GM23248 (cell line): ENCODE data around the gene C3orf18. TPM values are rescaled to one million over a fixed set of nuclear protein-coding genes. Genes with fewer than 3 reads are reported as not detected.
A peak's percentile ranks its signal among the peaks of the same experiment; 100 is the strongest.
"Not testable (repeated sequence)": the region's sequence is repeated elsewhere in the genome, so short reads cannot be mapped to it uniquely, and the experiment has no call there.

ENCODE experiments used
- DNase-seq: peaks from one replicate; pipeline ENCODE4 v3.0.0-alpha.2; 2015
- H2AFZ ChIP-seq: fragments of 200-600 bp; sonication (generic); 2 replicates; pipeline ENCODE4 v1.6.1; 2016; ENCODE audit warnings: antibody characterized with exemption
- H3F3A ChIP-seq: fragments of 200-600 bp; sonication (generic); 2 replicates; pipeline ENCODE4 v1.6.1; 2016; ENCODE audit warnings: mild to moderate bottlenecking, antibody characterized with exemption, mixed run types; ENCODE audit not compliant: insufficient read depth
- H3K27ac ChIP-seq: fragments of 200-600 bp; sonication (generic); 2 replicates; pipeline ENCODE4 v1.5.1; 2016; ENCODE audit warnings: mild to moderate bottlenecking
- H3K27me3 ChIP-seq: fragments of 200-600 bp; sonication (generic); replicated peaks from 2 replicates; pipeline ENCODE4 v1.6.1; 2016; ENCODE audit warnings: mild to moderate bottlenecking; ENCODE audit not compliant: insufficient read depth
- H3K36me3 ChIP-seq: fragments of 200-600 bp; sonication (generic); 2 replicates; pipeline ENCODE4 v1.6.1; 2016; ENCODE audit warnings: low read depth, mild to moderate bottlenecking
- H3K4me1 ChIP-seq: fragments of 200-600 bp; sonication (generic); 2 replicates; pipeline ENCODE4 v1.6.1; 2016; ENCODE audit warnings: mild to moderate bottlenecking; ENCODE audit not compliant: insufficient read depth
- H3K4me2 ChIP-seq: fragments of 200-600 bp; sonication (generic); one replicate; pipeline ENCODE4 v1.6.1; 2016; ENCODE audit warnings: mild to moderate bottlenecking; ENCODE audit not compliant: unreplicated experiment
- H3K4me3 ChIP-seq: fragments of 200-600 bp; sonication (generic); 2 replicates; pipeline ENCODE4 v1.5.1; 2016; ENCODE audit warnings: mild to moderate bottlenecking
- H3K79me2 ChIP-seq: fragments of 200-600 bp; sonication (generic); 2 replicates; pipeline ENCODE4 v1.6.1; 2016; ENCODE audit warnings: mild to moderate bottlenecking; ENCODE audit not compliant: insufficient read depth
- H3K9ac ChIP-seq: fragments of 200-600 bp; sonication (generic); 2 replicates; pipeline ENCODE4 v1.6.1; 2016; ENCODE audit warnings: mild to moderate bottlenecking
- H3K9me2 ChIP-seq: fragments of 200-600 bp; sonication (generic); 2 replicates; pipeline ENCODE4 v1.6.1; 2016; ENCODE audit warnings: mixed run types, mild to moderate bottlenecking, moderate library complexity; ENCODE audit not compliant: insufficient read depth
- H3K9me3 ChIP-seq: fragments of 200-600 bp; sonication (generic); one replicate; pipeline ENCODE4 v1.6.1; 2017; ENCODE audit warnings: low read depth
- H4K20me1 ChIP-seq: fragments of 200-600 bp; sonication (generic); 2 replicates; pipeline ENCODE4 v1.6.0; 2016; ENCODE audit not compliant: insufficient read depth
- EZH2 ChIP-seq: fragments of 200-600 bp; sonication (generic); IDR thresholded peaks from 2 replicates; pipeline ENCODE4 v1.6.1; 2018; ENCODE audit warnings: antibody characterized with exemption, mild to moderate bottlenecking; ENCODE audit not compliant: insufficient read depth, poor library complexity, severe bottlenecking
- EZH2phosphoT487 ChIP-seq: fragments of 200-600 bp; sonication (generic); IDR thresholded peaks from 2 replicates; pipeline ENCODE4 v1.6.1; 2018; ENCODE audit warnings: antibody characterized with exemption, moderate library complexity, mild to moderate bottlenecking, low read depth; ENCODE audit not compliant: insufficient read depth
- WGBS, 2 experiments: methylation state at CpG; one replicate each; pipeline ENCODE4 v1.1.6; 2015 to 2017; ENCODE audit warnings: low lambda C conversion rate in 2 of 2, low coverage in 1 of 2; ENCODE audit errors: missing lambda C conversion rate in 2 of 2; 5-methylcytosine and 5-hydroxymethylcytosine counted together
- in situ Hi-C: fragments of 300-500 bp; cut with MboI; formaldehyde crosslinking; loops from 2 replicates; pipeline ENCODE4 v1.15.0; 2020
- polyA plus RNA-seq: library from polyadenylated mRNA; unstranded; fragments of >200 nt; fragmentation: Nextera tagmentation; extraction: Ambion mirVana; gene quantifications from 2 replicates; pipeline ENCODE4 v1.2.1, GENCODE V29; 2016
- total RNA-seq: library from RNA; depleted of rRNA; stranded (reverse); fragments of >200 nt; shearing (Covaris generic); gene quantifications from 2 replicates; pipeline ENCODE4 v1.2.3, GENCODE V29; 2014

C3orf18 gene
- total and polyA plus RNA-seq, 2 experiments from 2014 or later: 17.3 to 17.4 TPM

DNA sequence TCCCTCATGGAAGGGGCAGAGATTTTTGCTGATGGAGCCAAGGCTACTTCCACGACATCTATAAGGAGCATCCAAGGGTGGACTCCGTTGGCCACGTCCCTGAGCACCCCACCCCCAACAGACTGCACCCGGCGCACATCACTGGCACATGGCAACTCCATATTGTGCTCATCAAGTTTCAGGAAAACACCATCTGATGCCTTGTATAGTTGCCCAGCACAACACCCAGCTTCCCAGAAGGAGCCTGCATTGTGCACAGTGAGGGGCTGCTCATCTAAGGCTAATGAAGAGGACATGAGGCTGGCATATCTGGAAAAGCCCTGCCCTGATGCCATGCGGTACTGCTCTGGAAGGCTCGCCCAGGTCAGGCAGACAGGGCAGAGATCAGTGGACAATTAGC, 49.1 kb downstream of the C3orf18 start:
- WGBS, 2 experiments: 20 to 22% methylated on average over 7 of the region's 7 CpGs
- Histone ChIP-seq H3K9ac (no peak overlapping the region), H3K4me3 (no peak overlapping the region), H3K4me2 (no peak overlapping the region), H3F3A (no peaks in the 10 kb centered on the region), H3K27me3 (peaks cover 36% of the 10 kb centered on the region), H3K9me2 (no peaks in the 10 kb centered on the region), H3K27ac (no peak overlapping the region), H3K4me1 (no peaks in the 10 kb centered on the region), H2AFZ (no peak overlapping the region), H4K20me1 (no peaks in the 10 kb centered on the region), H3K9me3 (no peaks in the 10 kb centered on the region), H3K79me2 (no peaks in the 10 kb centered on the region), H3K36me3 (no peaks in the 10 kb centered on the region)
- in situ Hi-C loops: no loop called here
- TF ChIP-seq EZH2: no peak
- no peak for TF ChIP-seq EZH2phosphoT487
- no peak for DNase-seq

- Histone ChIP-seq H3K27me3 (peaks cover 40% of the 10 kb centered on the region), H3K9me2 (no peaks in the 10 kb centered on the region), H2AFZ (no peak overlapping the region), H3K79me2 (no peaks in the 10 kb centered on the region), H3F3A (no peaks in the 10 kb centered on the region), H3K9ac (no peak overlapping the region), H3K4me3 (no peak overlapping the region), H3K36me3 (no peaks in the 10 kb centered on the region), H3K27ac (no peak overlapping the region), H4K20me1 (no peaks in the 10 kb centered on the region), H3K4me1 (no peaks in the 10 kb centered on the region), H3K4me2 (no peak overlapping the region), H3K9me3 (no peaks in the 10 kb centered on the region)
- TF ChIP-seq EZH2: no peak
- no peak for TF ChIP-seq EZH2phosphoT487
- 57 to 58% methylated on average over 4 of the region's 4 CpGs for WGBS, 2 experiments
- in situ Hi-C loops: no loop called here
- no peak for DNase-seq
These were observed 49.8 kb downstream of the C3orf18 start for GRCh38 chr3:50517721-50518206.

DNA sequence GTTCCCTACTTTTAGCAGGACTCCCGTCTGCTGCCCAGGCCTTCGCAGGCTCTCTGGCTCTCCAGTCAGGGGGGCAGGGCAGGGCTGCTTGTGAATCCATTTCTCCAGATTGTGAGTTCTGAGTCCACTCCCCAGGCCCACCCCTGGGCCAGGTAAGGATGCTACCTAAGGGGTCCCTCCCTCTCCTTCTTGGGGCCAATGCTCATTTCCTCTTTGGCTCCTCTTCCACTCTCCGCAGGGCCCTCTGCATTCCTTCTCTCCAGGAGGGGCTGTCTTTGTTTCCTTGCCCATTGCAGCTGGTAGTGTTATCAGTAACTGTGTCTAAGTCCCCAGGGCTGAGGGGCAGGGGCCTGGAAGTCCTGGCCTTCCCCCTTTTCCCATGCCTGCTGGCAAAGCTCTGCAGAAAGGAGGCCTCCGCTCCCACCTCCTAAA, 51.1 kb downstream of the C3orf18 start:
- Histone ChIP-seq H3K27ac (no peak overlapping the region), H4K20me1 (no peaks in the 10 kb centered on the region), H3K27me3 (peaks cover 37% of the 10 kb centered on the region), H3K9ac (no peak overlapping the region), H3K9me2 (no peaks in the 10 kb centered on the region), H3K4me1 (no peaks in the 10 kb centered on the region), H3K4me3 (no peak overlapping the region), H3K36me3 (no peaks in the 10 kb centered on the region), H3K79me2 (no peaks in the 10 kb centered on the region), H3K4me2 (no peak overlapping the region), H3F3A (no peaks in the 10 kb centered on the region), H3K9me3 (no peaks in the 10 kb centered on the region), H2AFZ (no peak overlapping the region)
- no peak for DNase-seq
- WGBS, 2 experiments: 86 to 100% methylated on average over 4 of the region's 4 CpGs
- in situ Hi-C loops: no loop called here
- TF ChIP-seq EZH2phosphoT487: no peak
- TF ChIP-seq EZH2: no peak

DNA sequence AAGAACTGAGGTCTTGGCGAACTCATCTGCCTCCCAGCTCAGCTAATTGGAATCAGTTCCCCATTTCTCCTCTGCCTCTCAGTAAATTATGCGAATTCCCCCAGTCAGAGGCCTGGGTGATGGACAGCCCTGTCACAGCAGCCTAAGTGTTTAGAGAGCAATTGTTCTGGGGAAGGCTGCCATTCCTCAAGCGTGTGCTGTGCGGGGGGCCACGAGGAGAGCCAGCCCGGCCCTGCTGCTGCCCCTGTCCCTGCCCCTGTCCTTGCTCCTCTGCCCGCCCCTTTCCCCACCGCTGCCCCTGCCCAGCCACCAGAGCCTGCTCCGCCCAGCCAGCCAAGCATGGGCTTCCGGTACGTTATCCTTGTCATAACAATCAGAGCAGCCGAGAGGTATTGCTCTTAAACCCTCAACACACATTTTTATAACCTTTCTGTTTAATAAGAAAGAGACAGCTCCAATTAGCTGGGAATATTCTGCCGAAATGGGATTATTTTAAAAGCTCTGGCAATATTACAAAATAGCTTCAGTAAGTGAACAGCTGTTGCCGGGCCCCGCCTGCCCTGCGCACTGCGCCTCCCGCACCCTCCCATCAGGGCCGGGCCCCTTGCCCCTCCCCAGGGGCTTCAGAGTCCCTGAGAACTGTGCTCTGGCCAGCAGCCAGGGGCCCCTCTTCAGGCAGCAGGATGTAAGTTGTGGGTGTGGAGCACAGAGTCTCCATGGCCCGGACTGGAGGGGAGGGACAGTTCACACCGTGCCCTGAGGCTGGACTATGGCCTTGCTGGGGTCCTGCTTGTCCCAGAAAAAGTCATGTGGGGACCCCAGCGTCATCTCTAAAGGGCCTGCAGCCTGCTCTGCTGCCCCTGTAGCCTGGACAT, 51.7 kb downstream of the C3orf18 start:
- no peak overlapping the region for H3K4me3 ChIP-seq
- H3K4me1 ChIP-seq: no peaks in the 10 kb centered on the region
- in situ Hi-C loops: no loop called here
- H3K27ac ChIP-seq: no peak overlapping the region
- TF ChIP-seq EZH2 (no peak), EZH2phosphoT487 (no peak)
- H3K27me3 ChIP-seq: peaks cover 37% of the 10 kb centered on the region
- H3K4me2 ChIP-seq: no peak overlapping the region
- no peaks in the 10 kb centered on the region for H3K9me3 ChIP-seq
- no peaks in the 10 kb centered on the region for H4K20me1 ChIP-seq
- H3K36me3 ChIP-seq: no peaks in the 10 kb centered on the region
- WGBS, 2 experiments: 17 to 18% methylated on average over 19 to 22 of the region's 22 CpGs
- H3F3A ChIP-seq: no peaks in the 10 kb centered on the region
- no peak overlapping the region for H2AFZ ChIP-seq
- no peaks in the 10 kb centered on the region for H3K79me2 ChIP-seq
- peak; percentile 13 for DNase-seq
- no peak overlapping the region for H3K9ac ChIP-seq
- no peaks in the 10 kb centered on the region for H3K9me2 ChIP-seq

- H3K36me3 ChIP-seq, H3K4me2 ChIP-seq, H4K20me1 ChIP-seq, H3K4me3 ChIP-seq, DNase-seq, H3K4me1 ChIP-seq, H2AFZ ChIP-seq, H3K79me2 ChIP-seq, H3K9me3 ChIP-seq, H3K27ac ChIP-seq, H3K9me2 ChIP-seq, H3F3A ChIP-seq, in situ Hi-C loops, H3K9ac ChIP-seq: not testable (repeated sequence)
- WGBS, 2 experiments: 76 to 77% methylated on average over 8 of the region's 8 CpGs
- H3K27me3 ChIP-seq: peaks cover 27% of the 10 kb centered on the region
These were observed 54.6 kb downstream of the C3orf18 start for GRCh38 chr3:50512908-50513307.
